ENCODE measurements around the gene DDX25. TPM values are rescaled to one million over a fixed set of nuclear protein-coding genes. Genes with fewer than 3 reads are reported as not detected.
A peak's percentile ranks its signal among the peaks of the same experiment; 100 is the strongest.

The DDX25 gene
- total RNA-seq, 1 donor from 2014 or later: not detected

GRCh38 chr11:125892071-125892470 lies 12.2 kb upstream of the DDX25 start:
- no peak for DNase-seq (ENCODE audit: low read depth)
- TF ChIP-seq CTCF (conservative IDR thresholded peaks at IDR 0.05; ENCODE audit: low read depth, low read length): no peak
- no peak overlapping the region for H3K4me3 ChIP-seq (ENCODE audit: low read depth, low read length)

GRCh38 chr11:125892994-125893393 lies 11.3 kb upstream of the DDX25 start:
- no peak overlapping the region for H3K4me3 ChIP-seq (ENCODE audit: low read depth, low read length)
- no peak for TF ChIP-seq CTCF (conservative IDR thresholded peaks at IDR 0.05; ENCODE audit: low read depth, low read length)
- DNase-seq (ENCODE audit: low read depth): no peak

GRCh38 chr11:125901872-125902271 lies 2.4 kb upstream of the DDX25 start:
- DNase-seq (ENCODE audit: low read depth): no peak
- no peak for TF ChIP-seq CTCF (conservative IDR thresholded peaks at IDR 0.05; ENCODE audit: low read depth, low read length)
- H3K4me3 ChIP-seq (ENCODE audit: low read depth, low read length): peak overlapping the region; percentile 73

GRCh38 chr11:125902277-125902926 lies 1.9 kb upstream of the DDX25 start:
- no peak for DNase-seq (ENCODE audit: low read depth)
- TF ChIP-seq CTCF (conservative IDR thresholded peaks at IDR 0.05; ENCODE audit: low read depth, low read length): no peak
- peak overlapping the region; percentile 73 for H3K4me3 ChIP-seq (ENCODE audit: low read depth, low read length)

GRCh38 chr11:125902927-125903710 lies 1.2 kb upstream of the DDX25 start, which contains the start of gene PUS3:
PUS3 (minus strand) TSS chr11:125903206; CDS start chr11:125896284, 6,922 bp downstream.
- DNase-seq (ENCODE audit: low read depth): peak; percentile 35
- TF ChIP-seq CTCF (conservative IDR thresholded peaks at IDR 0.05; ENCODE audit: low read depth, low read length): no peak
- H3K4me3 ChIP-seq (ENCODE audit: low read depth, low read length): peak within 1 kb of the TSS; percentile 73

- H3K4me3 ChIP-seq (ENCODE audit: low read depth, low read length): peak overlapping the region; percentile 18
- DNase-seq (ENCODE audit: low read depth): no peak
- TF ChIP-seq CTCF (conservative IDR thresholded peaks at IDR 0.05; ENCODE audit: low read depth, low read length): no peak
Observed at GRCh38 chr11:125904678-125905077, 370 bp downstream of the DDX25 start.
